IgD-negative memory B cell (primary cell): Measurements from ENCODE around the gene RIGI. TPM values are rescaled to one million over a fixed set of nuclear protein-coding genes. Genes with fewer than 3 reads are reported as not detected.
"Not testable (repeated sequence)": the region's sequence is repeated elsewhere in the genome, so short reads cannot be mapped to it uniquely, and the experiment has no call there.

ENCODE experiments used
- H3K27ac Mint-ChIP-seq, 3 donors: one replicate each; pipeline ENCODE4 v1.8.0; 2020 to 2022; ENCODE audit warnings: mild to moderate bottlenecking in 3 of 3, mixed read lengths in 3 of 3, moderate library complexity in 1 of 3
- H3K27me3 Mint-ChIP-seq: one replicate; pipeline ENCODE4 v1.8.0; 2021; ENCODE audit warnings: mixed read lengths
- H3K36me3 Mint-ChIP-seq: one replicate; pipeline ENCODE4 v1.8.0; 2020; ENCODE audit warnings: mild to moderate bottlenecking, mixed read lengths
- H3K4me1 Mint-ChIP-seq, 3 donors: one replicate each; pipeline ENCODE4 v1.8.0; 2020 to 2022; ENCODE audit warnings: mixed read lengths in 3 of 3, mild to moderate bottlenecking in 1 of 3
- H3K4me3 Mint-ChIP-seq, 4 donors: one replicate each; pipeline ENCODE4 v1.8.0; 2020 to 2022; ENCODE audit warnings: mild to moderate bottlenecking in 4 of 4, mixed read lengths in 4 of 4, moderate library complexity in 3 of 4
- H3K9me3 Mint-ChIP-seq, 3 donors: one replicate each; pipeline ENCODE4 v1.8.0; 2020 to 2021; ENCODE audit warnings: mixed read lengths in 3 of 3, mild to moderate bottlenecking in 1 of 3
- polyA plus RNA-seq: library from polyadenylated mRNA; unstranded; fragments of 300-500 nt; fragmentation: Illumina TruSeq; gene quantifications from one replicate; pipeline ENCODE4 v1.2.3, GENCODE V29; 2021

The RIGI gene
- polyA plus RNA-seq, 1 donor from 2014 or later, result 16.9 TPM

DNA sequence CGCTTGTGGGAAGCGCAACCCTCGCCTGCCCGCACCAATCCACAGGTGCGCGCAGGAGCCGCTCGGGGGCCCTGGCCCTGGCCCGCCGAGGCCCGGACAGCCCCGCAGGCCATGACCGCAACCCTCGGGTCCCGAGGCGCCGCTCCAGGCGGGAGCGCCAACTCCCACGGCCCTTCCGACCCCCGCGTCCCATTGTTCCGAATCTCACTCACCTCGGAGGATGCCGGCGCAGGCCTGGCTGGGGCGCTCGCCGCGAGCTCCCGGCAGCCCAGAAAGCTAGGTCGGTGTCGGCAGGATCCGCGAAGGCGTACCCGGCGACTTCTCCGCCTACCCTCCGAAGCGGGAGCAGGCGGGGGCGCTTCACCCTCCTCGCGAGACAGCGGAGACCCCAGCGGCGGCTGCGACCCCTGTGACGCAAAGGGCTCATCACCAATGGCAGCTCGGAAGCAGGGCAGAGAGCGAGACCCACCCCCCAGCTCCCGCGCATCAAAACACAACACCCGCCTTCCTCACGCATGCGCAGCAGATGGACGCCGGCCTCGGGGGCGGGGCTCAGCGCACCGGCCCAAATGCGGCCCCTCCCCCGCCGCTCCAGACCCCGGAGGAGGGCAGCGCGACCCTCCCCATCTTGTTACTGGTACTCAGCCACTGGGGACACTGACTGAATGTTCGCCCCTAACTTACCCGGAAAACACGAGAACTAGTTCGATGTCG lies 24.7 kb upstream of the RIGI start:
- Mint-ChIP-seq H3K9me3 (no peaks in the 10 kb centered on the region), H3K4me1 (peaks cover 27 to 31% (median 29%) of the 10 kb centered on the region in 3 donors), H3K27ac (peak overlapping the region; percentile 92 to 97 (median 97)), H3K36me3 (peaks cover 8% of the 10 kb centered on the region), H3K4me3 (peak overlapping the region; percentile 96 to 99 (median 98)), H3K27me3 (no peaks in the 10 kb centered on the region)

DNA sequence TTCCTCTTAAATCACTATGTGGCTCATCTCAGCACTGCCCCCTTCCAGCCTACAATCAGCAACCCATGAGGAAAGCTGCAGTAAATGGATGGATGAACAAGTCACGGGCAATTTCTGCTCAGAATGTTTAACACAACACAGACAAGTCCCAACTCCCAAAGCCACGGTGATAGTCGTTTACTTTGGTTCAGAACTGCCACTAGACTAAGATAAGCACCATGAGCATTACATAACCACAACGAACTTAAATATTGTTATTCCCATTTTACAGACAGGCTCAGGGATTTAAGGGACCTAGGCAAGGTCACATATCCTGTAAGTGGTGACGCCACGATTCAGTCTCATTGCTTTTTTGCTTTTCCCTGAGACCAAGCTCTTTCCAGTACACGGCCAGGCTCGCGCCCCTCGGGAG lies 24.2 kb upstream of the RIGI start:
- Mint-ChIP-seq H3K36me3 (peaks cover 8% of the 10 kb centered on the region), H3K27me3 (no peaks in the 10 kb centered on the region), H3K9me3 (no peaks in the 10 kb centered on the region), H3K4me1 (peaks cover 25 to 31% (median 29%) of the 10 kb centered on the region in 3 donors), H3K4me3 (peak overlapping the region; percentile 94 to 99 (median 97)), H3K27ac (peak overlapping the region; percentile 64 to 97 (median 92))

DNA sequence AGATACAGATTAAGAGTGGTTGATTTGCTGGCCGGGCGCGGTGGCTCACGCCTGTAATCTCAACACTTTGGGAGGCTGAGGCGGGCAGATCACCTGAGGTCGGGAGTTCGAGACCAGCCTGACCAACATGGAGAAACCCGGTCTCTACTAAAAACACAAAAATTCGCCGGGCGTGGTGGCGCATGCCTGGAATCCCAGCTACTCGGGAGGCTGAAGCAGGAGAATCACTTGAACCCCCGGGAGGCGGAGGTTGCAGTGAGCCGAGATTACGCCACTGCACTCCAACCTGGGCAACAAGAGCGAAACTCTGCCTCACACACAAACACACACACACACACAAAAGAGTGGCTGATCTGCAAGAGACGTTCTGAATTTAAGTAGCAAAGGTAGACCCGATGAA lies 22.2 kb upstream of the RIGI start:
- not testable (repeated sequence) for H3K27me3 Mint-ChIP-seq, H3K36me3 Mint-ChIP-seq, H3K9me3 Mint-ChIP-seq
- peaks cover 25 to 29% (median 29%) of the 10 kb centered on the region in 3 donors for H3K4me1 Mint-ChIP-seq
- H3K4me3 Mint-ChIP-seq, result peak overlapping the region in 2 of 4 donors; percentile 32 to 72
- peak overlapping the region in 1 of 3 donors; percentile 10 for H3K27ac Mint-ChIP-seq

- H3K27ac Mint-ChIP-seq, result no peak overlapping the region
- no peaks in the 10 kb centered on the region for H3K27me3 Mint-ChIP-seq
- H3K4me1 Mint-ChIP-seq, result peaks cover 20 to 24% (median 21%) of the 10 kb centered on the region in 3 donors
- H3K4me3 Mint-ChIP-seq, result no peak overlapping the region
- peaks cover 10% of the 10 kb centered on the region for H3K36me3 Mint-ChIP-seq
- H3K9me3 Mint-ChIP-seq, result no peaks in the 10 kb centered on the region
These were observed 19.9 kb upstream of the RIGI start for GRCh38 chr9:32545884-32546283.

GRCh38 chr9:32543047-32543446 lies 17.1 kb upstream of the RIGI start:
- Mint-ChIP-seq H3K27me3 (no peaks in the 10 kb centered on the region), H3K9me3 (no peaks in the 10 kb centered on the region), H3K36me3 (peaks cover 7% of the 10 kb centered on the region), H3K4me1 (peaks cover 4 to 8% (median 7%) of the 10 kb centered on the region in 3 donors), H3K4me3 (no peak overlapping the region), H3K27ac (no peak overlapping the region)

- no peak overlapping the region for H3K27ac Mint-ChIP-seq
- no peaks in the 10 kb centered on the region for H3K27me3 Mint-ChIP-seq
- peaks cover 10% of the 10 kb centered on the region for H3K36me3 Mint-ChIP-seq
- H3K9me3 Mint-ChIP-seq, result no peaks in the 10 kb centered on the region
- no peak overlapping the region for H3K4me3 Mint-ChIP-seq
- no peaks in the 10 kb centered on the region for H3K4me1 Mint-ChIP-seq
These were observed 7.8 kb upstream of the RIGI start for GRCh38 chr9:32533816-32534215.

DNA sequence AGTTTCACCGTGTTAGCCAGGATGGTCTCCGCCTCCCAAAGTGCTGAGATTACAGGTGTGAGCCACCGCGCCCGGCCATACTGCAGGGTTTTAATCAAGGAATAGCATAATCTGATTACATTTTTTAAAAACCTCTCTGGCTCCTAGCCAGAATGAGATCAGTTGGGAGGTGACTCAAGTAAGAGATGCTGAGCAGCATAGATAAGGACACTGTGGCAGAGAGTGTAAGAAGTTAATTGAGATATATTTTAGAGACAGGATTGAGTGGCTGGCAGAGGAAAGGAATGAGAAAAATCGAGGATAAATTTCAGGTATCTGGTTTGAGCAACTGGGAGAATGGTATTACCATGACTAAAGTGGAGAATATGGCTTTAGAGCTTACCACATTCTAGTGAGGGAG lies 7.3 kb upstream of the RIGI start:
- H3K4me3 Mint-ChIP-seq, result no peak overlapping the region
- no peaks in the 10 kb centered on the region for H3K27me3 Mint-ChIP-seq
- no peak overlapping the region for H3K27ac Mint-ChIP-seq
- H3K36me3 Mint-ChIP-seq, result peaks cover 10% of the 10 kb centered on the region
- H3K9me3 Mint-ChIP-seq, result no peaks in the 10 kb centered on the region
- H3K4me1 Mint-ChIP-seq, result peaks cover 0 to 1% (median 0%) of the 10 kb centered on the region in 3 donors

GRCh38 chr9:32526707-32527048 lies 682 bp upstream of the RIGI start:
- H3K27me3 Mint-ChIP-seq, result no peaks in the 10 kb centered on the region
- peak overlapping the region; percentile 76 to 96 (median 87) for H3K27ac Mint-ChIP-seq
- peaks cover 30 to 41% (median 40%) of the 10 kb centered on the region in 3 donors for H3K4me1 Mint-ChIP-seq
- H3K36me3 Mint-ChIP-seq, result peaks cover 2% of the 10 kb centered on the region
- peak overlapping the region; percentile 92 to 98 (median 96) for H3K4me3 Mint-ChIP-seq
- peaks cover 0 to 6% (median 4%) of the 10 kb centered on the region in 3 donors for H3K9me3 Mint-ChIP-seq

- H3K4me3 Mint-ChIP-seq, result peak overlapping the region; percentile 92 to 98 (median 96)
- H3K9me3 Mint-ChIP-seq, result peaks cover 0 to 6% (median 4%) of the 10 kb centered on the region in 3 donors
- H3K27ac Mint-ChIP-seq, result peak overlapping the region; percentile 76 to 96 (median 87)
- H3K36me3 Mint-ChIP-seq, result no peaks in the 10 kb centered on the region
- H3K27me3 Mint-ChIP-seq, result no peaks in the 10 kb centered on the region
- peaks cover 30 to 46% (median 40%) of the 10 kb centered on the region in 3 donors for H3K4me1 Mint-ChIP-seq
These were observed 326 bp downstream of the RIGI start for GRCh38 chr9:32525709-32526030.

DNA sequence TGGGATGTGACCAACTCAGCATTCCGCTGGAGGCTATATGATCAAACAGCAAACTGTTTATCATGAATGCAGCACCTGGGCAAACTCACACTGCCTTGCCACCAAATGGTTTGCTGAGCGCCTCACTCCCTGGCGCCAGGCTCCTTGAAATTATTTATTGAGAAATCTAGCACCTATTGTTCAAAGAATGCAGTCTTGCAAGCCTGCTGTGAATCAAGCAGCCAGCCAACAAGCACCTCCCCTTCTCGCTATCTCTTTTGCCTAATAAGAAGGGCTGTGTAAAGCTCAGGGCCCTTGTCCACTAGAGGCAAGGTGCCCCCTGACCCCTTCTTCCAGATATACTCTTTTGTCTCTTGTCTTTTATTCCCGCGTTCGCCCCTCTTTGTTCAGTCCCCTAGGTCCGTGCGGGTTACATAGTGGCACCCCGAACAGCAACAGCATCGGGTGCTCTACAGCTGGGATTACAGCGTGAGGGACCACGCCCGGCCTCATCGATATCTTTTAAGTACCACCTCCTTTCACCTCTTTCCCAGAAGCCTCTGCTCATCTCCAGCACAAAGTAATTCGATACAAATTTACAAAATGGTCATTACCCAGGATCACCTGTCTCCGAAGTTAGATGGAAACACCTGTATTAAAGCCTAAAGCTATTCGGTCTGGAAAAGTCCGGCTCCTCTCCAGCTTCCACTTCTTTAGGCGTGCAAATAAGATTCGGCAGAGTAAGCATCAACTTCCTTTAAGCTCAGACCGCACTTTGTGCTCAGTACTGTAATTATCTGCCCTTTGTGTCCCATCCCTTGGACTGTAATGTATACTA lies 896 bp downstream of the RIGI start:
- H3K27ac Mint-ChIP-seq, result peak overlapping the region; percentile 76 to 96 (median 87)
- no peaks in the 10 kb centered on the region for H3K36me3 Mint-ChIP-seq
- H3K9me3 Mint-ChIP-seq, result peaks cover 0 to 6% (median 4%) of the 10 kb centered on the region in 3 donors
- H3K27me3 Mint-ChIP-seq, result no peaks in the 10 kb centered on the region
- peaks cover 30 to 46% (median 40%) of the 10 kb centered on the region in 3 donors for H3K4me1 Mint-ChIP-seq
- peak overlapping the region; percentile 92 to 98 (median 96) for H3K4me3 Mint-ChIP-seq

DNA sequence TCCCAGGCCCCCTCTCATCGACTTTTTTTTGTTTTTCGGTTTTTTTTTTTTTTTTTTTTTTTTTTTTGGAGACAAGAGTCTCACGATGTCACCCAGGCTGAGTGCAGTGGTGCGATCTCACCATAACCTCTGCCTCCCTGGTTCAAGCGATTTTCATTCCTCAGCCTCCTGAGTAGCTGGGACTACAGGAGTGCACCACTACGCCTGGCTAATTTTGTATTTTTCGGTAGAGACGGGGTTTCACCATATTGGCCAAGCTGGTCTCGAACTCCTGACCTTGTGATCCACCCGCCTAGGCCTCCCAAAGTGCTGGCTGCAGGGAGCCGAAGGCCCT lies 1.5 kb downstream of the RIGI start:
- not testable (repeated sequence) for H3K27me3 Mint-ChIP-seq
- H3K27ac Mint-ChIP-seq, result peak overlapping the region in 2 of 3 donors; percentile 60 to 63

DNA sequence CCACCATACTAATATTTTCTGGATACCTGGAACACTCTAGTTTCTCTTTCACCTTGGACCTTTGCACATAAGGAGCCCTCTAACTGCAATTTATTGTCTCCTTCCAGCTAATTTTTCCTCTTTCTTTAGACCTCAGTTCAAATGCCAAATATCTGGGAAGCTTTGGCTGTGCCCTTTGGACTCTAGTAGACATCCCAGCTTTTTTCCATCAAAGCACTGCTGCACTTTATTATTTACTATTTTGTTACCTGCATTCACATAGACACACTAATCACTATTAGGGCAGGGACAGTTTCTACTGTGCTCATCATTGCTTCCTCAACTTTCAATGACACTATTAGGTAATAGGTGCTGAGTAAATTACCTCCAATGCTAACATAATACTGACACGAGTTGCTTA lies 2.1 kb downstream of the RIGI start:
- Mint-ChIP-seq H3K9me3 (peaks cover 0 to 6% (median 4%) of the 10 kb centered on the region in 3 donors), H3K27ac (peak overlapping the region in 2 of 3 donors; percentile 3 to 60), H3K36me3 (peaks cover under 1% of the 10 kb centered on the region), H3K27me3 (no peaks in the 10 kb centered on the region), H3K4me3 (peak overlapping the region; percentile 51 to 98 (median 76)), H3K4me1 (peaks cover 30 to 46% (median 40%) of the 10 kb centered on the region in 3 donors)

More for the DNA sequence above, 1.5 kb downstream of the RIGI start:
- peak overlapping the region; percentile 92 to 98 (median 96) for H3K4me3 Mint-ChIP-seq
- H3K4me1 Mint-ChIP-seq, result peaks cover 30 to 46% (median 40%) of the 10 kb centered on the region in 3 donors
- not testable (repeated sequence) for H3K9me3 Mint-ChIP-seq, H3K36me3 Mint-ChIP-seq

DNA sequence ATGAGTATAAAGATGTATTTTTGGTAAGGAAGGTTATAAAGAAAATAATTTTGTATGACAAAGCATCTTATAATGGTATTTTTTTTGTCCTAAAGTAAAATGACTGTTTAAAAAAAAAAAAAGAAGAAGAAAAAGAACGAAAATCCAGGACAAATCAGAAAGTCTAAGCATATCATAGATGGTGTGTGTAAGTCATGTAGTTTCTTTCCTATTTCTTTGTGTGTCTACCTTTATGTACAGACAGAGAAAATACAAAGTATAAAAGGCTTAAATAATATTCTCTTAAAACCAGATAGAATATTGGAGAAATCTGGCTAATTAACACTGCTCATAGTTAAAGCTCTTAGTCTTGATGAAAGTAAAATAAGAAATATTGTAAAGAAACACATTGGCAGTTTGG lies 7.7 kb downstream of the RIGI start:
- H3K4me1 Mint-ChIP-seq, result peaks cover 11 to 32% (median 12%) of the 10 kb centered on the region in 3 donors
- H3K36me3 Mint-ChIP-seq, result peaks cover 16% of the 10 kb centered on the region
- H3K27me3 Mint-ChIP-seq, result no peaks in the 10 kb centered on the region
- H3K9me3 Mint-ChIP-seq, result peaks cover 0 to 4% (median 2%) of the 10 kb centered on the region in 3 donors
- H3K27ac Mint-ChIP-seq, result peak overlapping the region in 1 of 3 donors; percentile 47
- no peak overlapping the region for H3K4me3 Mint-ChIP-seq

- Mint-ChIP-seq H3K4me3 (no peak overlapping the region), H3K9me3 (peaks cover 0 to 3% (median 0%) of the 10 kb centered on the region in 3 donors), H3K27ac (no peak overlapping the region), H3K27me3 (no peaks in the 10 kb centered on the region), H3K4me1 (peaks cover 12 to 28% (median 18%) of the 10 kb centered on the region in 3 donors), H3K36me3 (peaks cover 16% of the 10 kb centered on the region)
These were observed 9.8 kb downstream of the RIGI start for GRCh38 chr9:32516241-32516640.

DNA sequence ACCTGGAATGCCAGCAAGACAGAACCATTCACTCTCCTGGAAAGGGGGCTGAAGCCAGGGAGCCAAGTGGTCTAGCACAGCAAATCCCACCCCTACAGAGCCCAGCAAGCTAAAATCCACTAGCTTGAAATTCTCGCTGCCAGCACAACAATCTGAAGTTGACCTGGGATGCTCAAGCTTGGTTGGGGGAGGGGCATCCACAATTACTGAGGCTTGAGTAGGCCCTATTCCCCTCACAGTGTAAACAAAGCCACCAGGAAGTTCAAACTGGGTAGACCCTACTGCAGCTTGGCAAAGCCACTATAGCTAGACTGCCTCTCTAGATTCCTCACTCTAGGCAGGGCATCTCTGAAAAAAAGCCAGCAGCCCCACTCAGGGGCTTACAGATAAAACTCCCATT lies 17.3 kb downstream of the RIGI start:
- H3K4me3 Mint-ChIP-seq, result no peak overlapping the region
- peaks cover 11 to 33% (median 25%) of the 10 kb centered on the region in 3 donors for H3K4me1 Mint-ChIP-seq
- H3K9me3 Mint-ChIP-seq, result peaks cover 0 to 3% (median 0%) of the 10 kb centered on the region in 3 donors
- no peaks in the 10 kb centered on the region for H3K27me3 Mint-ChIP-seq
- no peak overlapping the region for H3K27ac Mint-ChIP-seq
- H3K36me3 Mint-ChIP-seq, result peaks cover 1% of the 10 kb centered on the region
